Measurements from ENCODE around the gene FOXP3. TPM values are rescaled to one million over a fixed set of nuclear protein-coding genes. Genes with fewer than 3 reads are reported as not detected.

Gene FOXP3
- total and polyA plus RNA-seq, 2 experiments from 2014 or later, result 0.11 to 0.28 TPM

DNA sequence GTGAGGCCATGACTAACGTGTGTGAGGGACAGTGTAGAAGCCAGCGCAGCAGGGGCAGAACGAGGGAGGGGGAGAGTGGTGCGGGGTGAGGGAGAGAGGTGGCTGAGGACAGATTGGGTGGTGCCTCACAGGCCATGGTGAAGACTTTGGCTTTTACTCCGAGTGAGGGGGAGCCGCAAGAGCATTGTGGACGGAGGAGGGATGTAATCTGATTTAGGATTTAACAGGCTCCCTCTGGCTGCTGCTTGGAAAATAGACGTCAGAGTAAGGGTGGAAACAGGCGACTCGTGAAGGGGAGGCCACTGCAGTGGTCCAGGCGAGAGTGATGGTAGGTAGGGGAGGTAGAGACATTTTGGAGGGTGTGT lies 18.1 kb upstream of the FOXP3 start:
- Histone ChIP-seq H3K27me3 (ENCODE audit: insufficient read depth) (no peaks in the 10 kb centered on the region), H3K4me2 (no peak overlapping the region), H2AFZ (no peak overlapping the region), H3K4me3 (no peak overlapping the region), H3K4me1 (ENCODE audit: insufficient read depth) (no peaks in the 10 kb centered on the region), H3K79me2 (replicated peaks; ENCODE audit: insufficient read depth) (no peaks in the 10 kb centered on the region), H3K36me3 (ENCODE audit: insufficient read depth) (no peaks in the 10 kb centered on the region), H3K9me2 (ENCODE audit: insufficient read depth) (no peaks in the 10 kb centered on the region), H3K27ac (ENCODE audit: low read depth) (no peak overlapping the region), H3F3A (replicated peaks; ENCODE audit: low read depth) (no peaks in the 10 kb centered on the region), H4K20me1 (replicated peaks; ENCODE audit: insufficient read depth) (no peaks in the 10 kb centered on the region)
- H3K9me3 Mint-ChIP-seq, result no peaks in the 10 kb centered on the region
- H3K27me3 Mint-ChIP-seq (ENCODE audit: insufficient read depth, low read depth, poor library complexity), result peaks cover 3% of the 10 kb centered on the region
- no peak overlapping the region for H3K27ac Mint-ChIP-seq
- ATAC-seq, result peak; percentile 90
- H3K4me3 Mint-ChIP-seq, result no peak overlapping the region
- peaks cover 13% of the 10 kb centered on the region for H3K4me1 Mint-ChIP-seq
- no peak for TF ChIP-seq JUNB (IDR thresholded peaks at IDR 0.05; ENCODE audit: unreplicated experiment)
- peak; percentile 33 to 54; a peak in 3 of 4 replicates for TF ChIP-seq CTCF (conservative IDR thresholded peaks at IDR 0.05; ENCODE audit: low read depth in 2 of 2)
- peaks cover 3% of the 10 kb centered on the region; the same call in 2 of the 3 replicates for H3K36me3 Mint-ChIP-seq (ENCODE audit: low read depth)
- peak; percentile 70 for DNase-seq (ENCODE audit: low spot score)

- no peak overlapping the region for H3K4me2 ChIP-seq
- ATAC-seq (no peak), DNase-seq (ENCODE audit: low spot score) (no peak)
- H3K4me3 ChIP-seq, result no peak overlapping the region
- Mint-ChIP-seq H3K9me3 (no peaks in the 10 kb centered on the region), H3K27ac (no peak overlapping the region), H3K27me3 (ENCODE audit: insufficient read depth, low read depth, poor library complexity) (peaks cover 9% of the 10 kb centered on the region), H3K4me1 (peaks cover 30% of the 10 kb centered on the region), H3K36me3 (ENCODE audit: low read depth) (peaks cover 10% of the 10 kb centered on the region), H3K4me3 (no peak overlapping the region)
- no peaks in the 10 kb centered on the region for H3K9me2 ChIP-seq (ENCODE audit: insufficient read depth)
- no peak overlapping the region for H3K27ac ChIP-seq (ENCODE audit: low read depth)
- H4K20me1 ChIP-seq (replicated peaks; ENCODE audit: insufficient read depth), result no peaks in the 10 kb centered on the region; the same call in 1 of the 2 replicates
- no peaks in the 10 kb centered on the region for H3K4me1 ChIP-seq (ENCODE audit: insufficient read depth)
- H2AFZ ChIP-seq, result no peak overlapping the region
- H3K79me2 ChIP-seq (replicated peaks; ENCODE audit: insufficient read depth), result peaks cover 3% of the 10 kb centered on the region; the same call in 1 of the 2 replicates
- H3K36me3 ChIP-seq (ENCODE audit: insufficient read depth), result no peaks in the 10 kb centered on the region
- H3F3A ChIP-seq (replicated peaks; ENCODE audit: low read depth), result no peaks in the 10 kb centered on the region
- no peaks in the 10 kb centered on the region for H3K27me3 ChIP-seq (ENCODE audit: insufficient read depth)
- TF ChIP-seq CTCF (conservative IDR thresholded peaks at IDR 0.05; ENCODE audit: low read depth in 2 of 2) (no peak), EZH2 (IDR thresholded peaks at IDR 0.05; ENCODE audit: low read depth, unreplicated experiment) (no peak), POLR2AphosphoS5 (IDR thresholded peaks at IDR 0.05; ENCODE audit: low read depth) (no peak), ETS1 (IDR thresholded peaks at IDR 0.05) (no peak), NANOG (IDR thresholded peaks at IDR 0.05; ENCODE audit: borderline replicate concordance) (no peak), STAT1 (IDR thresholded peaks at IDR 0.05; ENCODE audit: unreplicated experiment) (no peak)
- TF ChIP-seq, protein P1, sequence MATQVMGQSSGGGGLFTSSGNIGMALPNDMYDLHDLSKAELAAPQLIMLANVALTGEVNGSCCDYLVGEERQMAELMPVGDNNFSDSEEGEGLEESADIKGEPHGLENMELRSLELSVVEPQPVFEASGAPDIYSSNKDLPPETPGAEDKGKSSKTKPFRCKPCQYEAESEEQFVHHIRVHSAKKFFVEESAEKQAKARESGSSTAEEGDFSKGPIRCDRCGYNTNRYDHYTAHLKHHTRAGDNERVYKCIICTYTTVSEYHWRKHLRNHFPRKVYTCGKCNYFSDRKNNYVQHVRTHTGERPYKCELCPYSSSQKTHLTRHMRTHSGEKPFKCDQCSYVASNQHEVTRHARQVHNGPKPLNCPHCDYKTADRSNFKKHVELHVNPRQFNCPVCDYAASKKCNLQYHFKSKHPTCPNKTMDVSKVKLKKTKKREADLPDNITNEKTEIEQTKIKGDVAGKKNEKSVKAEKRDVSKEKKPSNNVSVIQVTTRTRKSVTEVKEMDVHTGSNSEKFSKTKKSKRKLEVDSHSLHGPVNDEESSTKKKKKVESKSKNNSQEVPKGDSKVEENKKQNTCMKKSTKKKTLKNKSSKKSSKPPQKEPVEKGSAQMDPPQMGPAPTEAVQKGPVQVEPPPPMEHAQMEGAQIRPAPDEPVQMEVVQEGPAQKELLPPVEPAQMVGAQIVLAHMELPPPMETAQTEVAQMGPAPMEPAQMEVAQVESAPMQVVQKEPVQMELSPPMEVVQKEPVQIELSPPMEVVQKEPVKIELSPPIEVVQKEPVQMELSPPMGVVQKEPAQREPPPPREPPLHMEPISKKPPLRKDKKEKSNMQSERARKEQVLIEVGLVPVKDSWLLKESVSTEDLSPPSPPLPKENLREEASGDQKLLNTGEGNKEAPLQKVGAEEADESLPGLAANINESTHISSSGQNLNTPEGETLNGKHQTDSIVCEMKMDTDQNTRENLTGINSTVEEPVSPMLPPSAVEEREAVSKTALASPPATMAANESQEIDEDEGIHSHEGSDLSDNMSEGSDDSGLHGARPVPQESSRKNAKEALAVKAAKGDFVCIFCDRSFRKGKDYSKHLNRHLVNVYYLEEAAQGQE (IDR thresholded peaks at IDR 0.05; ENCODE audit: unreplicated experiment), result no peak
Measured at GRCh38 chrX:49278081-49278480, 13.6 kb upstream of the FOXP3 start.
